ENCODE measurements around the gene CLSTN3. TPM values are rescaled to one million over a fixed set of nuclear protein-coding genes. Genes with fewer than 3 reads are reported as not detected.
A peak's percentile ranks its signal among the peaks of the same experiment; 100 is the strongest.

Gene CLSTN3
- total and polyA plus RNA-seq, 9 of the 15 experiments (the other 6 are each of a cell fraction or from before 2014, with no cell fraction given), result 0.08 to 23.2 (median 11.0) TPM

DNA sequence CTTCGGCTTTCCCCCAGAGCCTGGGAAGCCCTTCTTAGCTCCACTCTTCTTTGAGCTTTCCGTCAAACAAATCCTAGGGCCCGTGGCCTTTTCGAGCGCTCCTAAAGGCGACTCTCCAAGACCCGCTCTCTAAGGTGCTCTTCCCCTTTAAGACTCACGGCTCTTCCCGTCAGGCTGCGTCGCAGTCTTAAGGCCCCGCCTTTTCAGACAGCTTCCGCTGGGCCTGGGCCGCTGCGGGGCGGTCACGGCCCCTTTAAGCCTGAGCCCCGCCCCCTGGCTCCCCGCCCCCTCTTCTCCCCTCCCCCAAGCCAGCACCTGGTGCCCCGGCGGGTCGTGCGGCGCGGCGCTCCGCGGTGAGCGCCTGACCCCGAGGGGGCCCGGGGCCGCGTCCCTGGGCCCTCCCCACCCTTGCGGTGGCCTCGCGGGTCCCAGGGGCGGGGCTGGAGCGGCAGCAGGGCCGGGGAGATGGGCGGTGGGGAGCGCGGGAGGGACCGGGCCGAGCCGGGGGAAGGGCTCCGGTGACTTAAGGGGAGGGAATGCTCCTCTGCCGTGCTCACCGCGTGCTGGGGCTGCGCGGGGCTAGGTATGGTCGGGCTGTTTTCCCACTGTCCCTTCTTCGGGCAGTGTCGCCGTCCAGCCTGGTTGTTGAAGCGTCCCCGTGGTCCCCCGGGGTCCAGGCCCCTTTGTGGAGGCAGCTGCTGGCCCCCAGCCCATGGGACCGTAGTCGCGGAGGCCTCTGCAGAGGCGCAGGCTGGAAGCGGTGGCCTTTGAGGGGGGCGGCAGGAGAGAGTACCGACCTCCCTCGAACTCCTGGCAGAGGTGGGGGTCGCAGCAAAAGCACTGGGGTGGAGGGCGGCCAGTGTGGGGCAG is 59.5 kb downstream of the CLSTN3 start, which contains the start of gene PEX5 (continued):
- TF ChIP-seq ARID1B (IDR thresholded peaks at IDR 0.05), result no peak
- TF ChIP-seq ZBTB7A (IDR thresholded peaks at IDR 0.05; ENCODE audit: borderline replicate concordance, control insufficient read depth, low read depth, low read length), result peak; percentile 52; the same call in 1 of the 2 replicates
- no peak for TF ChIP-seq NCOA4 (IDR thresholded peaks at IDR 0.05; ENCODE audit: partially characterized antibody)
- TF ChIP-seq, protein P1, sequence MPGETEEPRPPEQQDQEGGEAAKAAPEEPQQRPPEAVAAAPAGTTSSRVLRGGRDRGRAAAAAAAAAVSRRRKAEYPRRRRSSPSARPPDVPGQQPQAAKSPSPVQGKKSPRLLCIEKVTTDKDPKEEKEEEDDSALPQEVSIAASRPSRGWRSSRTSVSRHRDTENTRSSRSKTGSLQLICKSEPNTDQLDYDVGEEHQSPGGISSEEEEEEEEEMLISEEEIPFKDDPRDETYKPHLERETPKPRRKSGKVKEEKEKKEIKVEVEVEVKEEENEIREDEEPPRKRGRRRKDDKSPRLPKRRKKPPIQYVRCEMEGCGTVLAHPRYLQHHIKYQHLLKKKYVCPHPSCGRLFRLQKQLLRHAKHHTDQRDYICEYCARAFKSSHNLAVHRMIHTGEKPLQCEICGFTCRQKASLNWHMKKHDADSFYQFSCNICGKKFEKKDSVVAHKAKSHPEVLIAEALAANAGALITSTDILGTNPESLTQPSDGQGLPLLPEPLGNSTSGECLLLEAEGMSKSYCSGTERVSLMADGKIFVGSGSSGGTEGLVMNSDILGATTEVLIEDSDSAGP (CRISPR knock-in tag; IDR thresholded peaks at IDR 0.05), result peak; percentile 97
- TF ChIP-seq TGIF2 (CRISPR knock-in tag; IDR thresholded peaks at IDR 0.05), result no peak
- peak; percentile 84 for TF ChIP-seq ETV1 (tag; conservative IDR thresholded peaks at IDR 0.05; ENCODE audit: low read depth)
- 0 out of 2 replicates have a peak, but pooled peaks have one; percentile 58 for TF ChIP-seq BCOR (IDR thresholded peaks at IDR 0.05)
- peak; percentile 80 for TF ChIP-seq SNIP1 (IDR thresholded peaks at IDR 0.05; ENCODE audit: low read depth)
- no peak for TF ChIP-seq RBM15 (IDR thresholded peaks at IDR 0.05; ENCODE audit: insufficient read depth, low read length)
- no peak for TF ChIP-seq ZC3H11A (IDR thresholded peaks at IDR 0.05; ENCODE audit: low read depth, low read length)
- peak; percentile 55; the same call in 1 of the 2 replicates for TF ChIP-seq POLR2G (IDR thresholded peaks at IDR 0.05; ENCODE audit: low read depth, low read length)

Data from K562 (cell line).